Stimulated activated CD4-positive, alpha-beta T cell treated with anti-CD3 and anti-CD28 coated beads, TNF-alpha, amount 100 ng/mL, for 48 hours (primary cell): ENCODE data around the gene TBC1D14.

Source experiments
- DNase-seq, 3 donors: peaks; one replicate each; pipeline ENCODE4 v3.0.0-alpha.2; 2020; ENCODE audit warnings: low read depth in 3 of 3

TBC1D14 gene

DNA sequence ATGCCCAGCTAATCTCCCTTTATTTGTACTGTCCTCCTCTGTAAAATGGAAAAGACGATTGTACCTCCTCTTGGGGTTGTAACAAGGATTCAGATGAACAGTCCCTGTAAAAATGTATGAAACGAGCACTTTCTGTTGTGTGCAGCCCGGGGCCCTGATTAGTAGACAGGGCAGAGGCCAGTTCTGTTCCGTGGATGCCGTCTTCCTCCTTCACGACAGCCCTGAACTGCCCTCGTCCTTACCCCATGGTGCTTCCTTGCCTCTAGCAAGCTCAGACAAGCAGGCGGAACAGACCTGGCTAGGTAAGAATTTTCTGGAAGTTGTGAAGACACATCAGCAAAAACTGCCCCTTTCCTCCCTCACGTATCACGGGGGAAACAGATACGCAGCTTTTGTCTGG, 111.2 kb downstream of the TBC1D14 start:
- DNase-seq, result no peak

DNA sequence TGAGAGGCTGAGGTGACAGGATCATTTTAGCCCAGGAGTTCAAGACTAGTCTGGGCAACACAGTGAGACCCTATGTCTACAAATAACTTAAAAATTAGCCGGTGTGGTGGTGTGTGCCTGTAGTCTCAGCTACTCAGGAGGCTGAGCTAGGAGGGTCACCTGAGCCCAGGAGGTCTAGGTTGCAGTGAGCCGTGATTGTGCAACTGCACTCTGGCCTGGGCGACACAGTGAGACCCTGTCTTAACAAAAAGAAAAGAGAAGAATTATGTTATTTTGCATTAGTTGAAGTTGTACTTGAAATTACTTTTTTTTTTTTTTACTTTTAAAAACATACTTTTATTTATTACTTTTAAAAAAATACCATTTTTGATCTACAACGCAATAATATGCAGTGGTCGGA, 111.7 kb downstream of the TBC1D14 start:
- no peak for DNase-seq

DNA sequence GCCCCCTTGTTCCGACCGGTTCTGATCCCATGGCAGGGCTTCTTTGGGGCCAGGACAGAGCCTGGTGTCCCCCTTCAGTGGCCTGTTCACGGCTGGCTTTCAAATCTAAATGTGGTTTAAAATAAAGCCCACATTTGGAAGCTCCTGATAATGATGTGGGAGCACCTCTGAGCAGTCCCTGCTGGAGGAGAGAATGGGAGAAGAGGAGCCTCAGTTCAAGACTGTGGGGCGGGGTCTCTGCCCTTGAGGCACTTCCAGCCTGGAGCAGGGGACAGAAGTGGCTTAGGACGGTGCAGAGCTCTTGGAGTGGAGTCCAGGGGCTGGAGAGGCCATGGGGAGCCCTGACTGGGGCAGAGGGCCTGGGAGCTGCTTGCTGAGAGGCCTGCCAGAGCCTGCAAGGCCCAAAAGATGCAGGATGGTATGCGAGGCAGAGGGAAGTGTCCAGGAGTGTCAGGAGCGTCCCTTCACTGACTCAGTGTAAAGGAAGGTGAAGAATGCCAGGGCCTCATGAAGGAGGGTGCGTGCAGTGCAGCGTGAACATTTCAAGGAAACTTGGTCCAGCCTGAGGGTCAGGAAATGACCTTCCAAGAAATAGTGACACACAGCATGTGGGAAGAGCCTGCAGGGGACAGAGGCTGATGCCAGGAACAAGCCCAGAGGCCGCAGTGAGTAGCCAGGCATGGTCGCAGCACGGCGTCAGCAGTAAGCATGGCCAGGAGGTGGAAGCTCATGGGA, 112.5 kb downstream of the TBC1D14 start:
- DNase-seq, result no peak

DNA sequence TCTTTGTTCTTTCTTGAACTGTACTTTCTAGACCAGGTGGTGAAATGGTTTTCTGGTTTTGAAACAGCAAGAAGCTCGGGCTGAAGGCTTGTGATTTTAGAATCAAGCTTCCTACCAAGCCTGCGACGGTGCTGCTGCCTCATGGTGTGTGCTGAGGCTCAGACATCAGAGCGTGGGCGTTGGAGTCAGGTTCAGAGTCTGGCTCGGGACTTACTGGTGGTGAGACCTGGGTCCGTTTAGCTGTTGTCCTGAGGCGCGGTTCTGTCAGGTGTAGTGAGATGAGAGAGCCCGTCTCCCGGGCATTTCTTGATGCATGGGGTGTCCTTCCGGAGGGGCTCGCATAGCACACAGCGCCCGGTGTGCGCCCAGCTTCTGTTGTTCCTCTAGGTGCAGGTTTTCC, 113.9 kb downstream of the TBC1D14 start:
- DNase-seq, result no peak

DNA sequence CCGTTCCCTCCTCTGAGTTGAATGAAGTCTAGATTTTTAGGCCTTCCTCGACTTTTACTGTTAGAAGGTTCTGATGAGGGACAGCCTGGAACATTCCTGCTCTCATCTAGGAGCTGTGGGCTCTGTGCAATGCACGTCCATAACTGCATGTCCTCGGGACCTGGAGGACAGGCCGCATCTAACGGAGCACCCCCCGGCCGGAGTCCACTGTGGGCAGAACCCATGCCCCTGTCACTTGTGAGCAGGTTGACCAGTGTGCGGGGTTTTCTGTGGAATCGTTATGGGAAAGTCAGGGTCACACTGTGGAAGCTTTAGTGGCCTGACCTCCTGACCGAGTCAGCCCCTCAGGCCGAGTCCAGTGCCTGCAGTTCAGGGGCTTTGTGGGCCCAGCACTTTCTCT, 114.3 kb downstream of the TBC1D14 start:
- DNase-seq, result no peak

DNA sequence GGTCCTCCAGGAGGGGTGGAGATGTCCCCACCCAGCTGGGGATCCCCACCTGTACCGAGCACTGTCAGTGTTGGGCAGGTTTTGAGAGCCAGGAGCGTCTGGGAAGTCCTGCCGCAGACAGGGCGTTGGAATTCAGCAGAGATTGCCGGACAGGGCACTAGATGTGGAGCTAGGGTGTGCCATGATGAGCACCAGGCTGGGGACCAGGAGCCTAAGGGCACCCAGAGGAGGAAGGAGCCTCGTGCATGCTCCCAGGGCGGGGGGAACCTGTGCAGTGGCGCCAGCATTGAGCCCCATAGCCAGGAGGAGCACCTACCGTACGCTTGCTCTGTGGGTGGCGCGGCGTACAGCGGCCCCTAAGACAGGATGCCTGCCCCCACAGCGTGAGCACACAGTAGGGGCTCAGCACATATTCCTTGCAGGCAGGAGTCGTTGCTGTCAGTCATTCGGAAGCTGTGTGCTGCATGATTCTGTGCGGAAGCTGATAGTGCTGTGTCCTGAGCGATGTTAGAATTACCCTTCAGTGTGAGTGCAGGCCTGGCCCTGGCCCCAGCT, 114.8 kb downstream of the TBC1D14 start:
- no peak for DNase-seq

DNA sequence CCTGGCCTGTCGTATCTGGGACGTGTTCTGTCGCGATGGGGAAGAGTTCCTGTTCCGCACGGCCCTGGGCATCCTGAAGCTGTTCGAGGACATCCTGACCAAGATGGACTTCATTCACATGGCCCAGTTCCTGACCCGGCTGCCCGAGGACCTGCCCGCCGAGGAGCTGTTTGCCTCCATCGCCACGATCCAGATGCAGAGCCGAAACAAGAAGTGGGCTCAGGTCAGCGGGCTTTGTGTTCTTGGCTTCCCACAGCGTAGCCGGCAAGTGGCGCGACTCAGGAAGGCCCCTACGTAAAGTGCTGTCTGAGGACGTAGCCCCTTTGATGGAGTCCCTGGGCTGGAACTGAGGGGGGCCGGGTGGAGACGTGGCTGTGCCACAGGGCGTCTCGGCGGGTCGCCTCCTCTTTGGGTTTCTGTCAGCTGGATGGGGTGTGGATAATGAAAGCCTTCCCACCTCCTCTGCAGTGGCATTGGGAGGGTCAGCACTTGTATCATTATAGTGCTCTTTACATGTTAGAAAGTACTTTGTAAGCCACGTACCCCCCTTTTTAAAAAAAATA, 115.5 kb downstream of the TBC1D14 start:
- DNase-seq, result no peak

DNA sequence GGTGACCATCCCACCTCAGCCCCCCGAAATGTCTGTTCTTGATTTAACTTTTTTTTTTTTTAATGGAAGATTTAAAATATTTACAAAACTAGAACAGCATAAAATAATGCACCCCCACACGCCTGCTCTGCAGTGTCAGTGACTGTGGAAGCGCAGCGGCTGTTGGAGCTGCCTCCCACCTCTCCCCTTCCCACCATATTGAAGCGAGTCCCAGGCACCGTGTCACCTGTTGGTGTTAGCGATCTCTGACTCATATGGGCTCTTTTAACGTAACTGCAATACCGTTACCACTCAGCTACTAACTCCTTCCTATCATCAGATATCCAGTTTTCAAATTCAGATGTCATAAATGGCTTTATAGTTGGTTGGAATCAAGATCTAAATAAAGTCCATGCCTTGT, 116.5 kb downstream of the TBC1D14 start:
- no peak for DNase-seq

DNA sequence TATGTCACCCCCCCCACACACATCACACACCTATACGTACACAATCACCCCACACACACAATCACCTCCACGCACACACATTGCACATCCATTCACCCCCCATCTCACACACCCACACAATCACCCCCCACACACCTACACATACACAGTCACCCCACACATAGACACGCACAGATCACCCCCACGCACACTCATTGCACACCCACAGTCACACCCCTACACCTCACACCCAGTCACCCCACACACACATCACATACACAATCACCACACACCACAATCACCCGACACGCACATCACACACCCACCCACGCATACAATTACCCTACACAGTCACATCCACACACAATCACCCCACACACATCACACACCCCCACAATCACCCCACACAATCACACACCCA, 117.7 kb downstream of the TBC1D14 start:
- no peak for DNase-seq

DNA sequence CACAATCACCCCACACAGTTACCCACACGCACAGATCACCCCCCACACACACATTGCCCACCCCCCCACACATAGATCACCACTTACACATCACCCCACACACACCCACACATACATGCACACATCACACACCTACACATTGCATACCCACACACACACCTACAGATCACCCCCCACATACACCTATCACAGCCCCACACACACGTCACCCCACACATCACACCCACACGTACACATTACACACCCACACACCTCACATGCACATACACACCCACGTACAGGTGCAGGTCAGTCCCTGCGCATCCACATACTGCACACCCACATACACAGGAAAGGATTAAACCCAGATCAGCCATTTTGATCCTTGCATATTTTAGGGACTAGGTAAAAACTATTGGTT, 118.3 kb downstream of the TBC1D14 start:
- no peak for DNase-seq

DNA sequence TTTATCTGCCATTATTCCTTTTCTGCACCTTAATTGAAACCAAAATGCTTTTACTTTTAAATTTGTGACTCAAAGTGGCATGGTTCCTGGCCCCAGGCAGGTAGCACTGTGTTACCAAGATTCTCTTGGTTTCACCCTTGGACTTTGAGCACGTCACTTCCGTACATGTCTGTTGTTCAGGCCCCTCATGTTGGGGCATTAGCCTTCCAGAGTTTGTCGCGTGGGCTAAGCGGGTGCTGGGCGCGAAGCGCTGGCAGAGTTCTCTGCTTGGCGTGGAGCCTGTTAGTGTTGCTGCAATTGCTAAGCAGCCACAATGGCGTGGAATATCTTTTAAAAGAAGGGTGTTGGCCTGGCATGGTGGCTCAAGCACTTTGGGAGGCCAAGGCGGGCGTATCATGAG, 119.6 kb downstream of the TBC1D14 start:
- DNase-seq, result no peak

DNA sequence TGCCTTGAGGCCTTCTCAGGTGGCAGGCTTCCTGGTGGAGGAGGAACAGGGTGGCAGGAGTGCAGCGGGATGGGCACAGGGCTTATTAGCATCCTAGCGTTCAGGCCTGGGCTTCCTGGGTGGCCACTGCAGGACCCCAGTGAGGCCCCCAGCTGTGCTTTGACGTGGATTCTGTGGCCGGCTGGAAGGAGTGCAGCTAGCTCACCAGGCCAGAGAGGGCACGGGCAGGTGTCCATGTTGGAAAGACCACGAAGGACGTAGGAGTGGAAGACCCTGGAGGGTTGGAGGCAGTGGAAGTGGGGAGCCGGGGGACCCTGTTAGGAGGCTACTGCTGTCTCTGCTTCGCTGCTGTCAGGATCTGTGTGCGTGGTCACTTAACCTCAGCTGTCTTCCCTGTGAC, 120.3 kb downstream of the TBC1D14 start:
- no peak for DNase-seq

DNA sequence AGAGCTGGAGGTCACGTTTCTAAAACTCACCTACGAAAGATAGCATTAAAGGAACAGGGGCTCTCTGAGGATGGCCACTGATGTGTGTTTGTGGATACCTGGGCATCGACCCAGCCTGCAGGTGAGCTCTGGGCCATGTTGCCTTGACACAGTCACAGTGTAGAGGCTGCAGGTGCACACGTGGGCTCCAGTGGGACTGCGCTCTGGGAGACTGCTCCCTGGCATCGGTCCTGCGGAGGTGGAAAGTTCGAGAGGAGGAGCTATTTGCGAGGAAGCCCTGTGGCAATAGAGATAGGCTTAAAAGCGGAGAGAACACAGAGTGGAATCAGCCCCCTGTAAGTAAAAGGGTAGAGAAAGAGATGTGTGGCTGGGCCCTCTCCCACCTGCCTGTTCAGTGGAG, 121.2 kb downstream of the TBC1D14 start:
- no peak for DNase-seq

DNA sequence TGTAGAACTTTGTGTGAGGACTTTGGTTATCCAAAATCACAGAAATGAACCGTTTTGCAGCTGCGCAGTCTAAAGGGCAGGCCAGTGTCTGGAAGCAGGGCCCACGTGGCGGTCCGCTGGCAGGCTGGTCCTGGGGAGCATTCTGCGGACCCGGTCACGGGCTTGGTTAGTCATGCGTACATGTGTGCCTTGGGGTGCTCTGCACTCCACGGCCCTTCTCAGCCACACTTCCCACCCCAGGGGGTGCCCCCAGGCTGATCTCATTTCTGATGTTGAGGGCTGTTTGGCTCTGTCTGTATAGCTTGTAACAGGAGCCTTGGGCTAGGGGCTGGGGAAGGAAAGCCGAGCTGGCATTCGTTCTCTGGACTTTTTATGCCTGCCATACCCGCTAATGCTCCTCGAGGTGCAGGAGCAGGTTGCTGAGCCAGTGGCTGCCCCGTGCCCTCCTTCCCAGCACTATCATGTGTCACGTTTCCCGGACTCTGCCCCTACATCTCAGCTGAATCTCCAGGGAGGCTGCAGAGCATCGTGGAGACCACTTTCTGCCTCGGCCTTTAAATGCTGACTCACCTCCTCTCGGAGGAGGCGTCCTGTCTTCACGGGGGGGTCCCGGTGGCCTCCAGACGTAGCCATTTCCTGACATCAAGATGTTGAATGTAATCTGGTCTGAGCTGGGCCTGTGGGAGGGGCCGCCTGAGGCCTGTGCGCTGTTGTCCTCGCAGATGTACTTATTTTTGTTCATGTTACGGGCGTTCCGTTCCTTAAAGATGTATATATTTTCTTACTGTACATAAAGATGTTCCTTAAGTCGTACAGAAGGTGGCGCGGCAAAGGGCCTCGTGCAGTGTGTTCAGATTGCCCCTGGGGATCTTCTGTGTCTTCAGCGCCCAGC, 122.2 kb downstream of the TBC1D14 start:
- no peak for DNase-seq

DNA sequence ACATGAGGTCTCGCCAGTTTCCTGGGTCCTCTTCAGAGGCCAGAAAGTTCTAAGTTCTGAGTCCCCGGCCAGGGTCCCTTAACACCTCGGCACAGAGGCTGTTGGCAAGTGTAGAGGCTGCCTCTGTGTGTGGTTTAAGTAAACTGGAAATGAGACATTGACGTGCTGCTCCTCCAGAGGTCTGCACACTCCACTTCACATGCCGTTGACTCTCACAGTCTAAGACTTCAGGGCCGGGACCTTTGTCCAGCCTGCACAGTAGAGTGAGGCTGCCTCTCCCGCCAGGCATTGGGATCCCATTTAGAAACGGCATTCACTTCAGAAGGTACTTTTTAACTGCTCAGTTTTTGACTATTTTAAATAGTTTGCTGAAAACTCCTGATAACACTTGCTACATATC, 123.0 kb downstream of the TBC1D14 start:
- no peak for DNase-seq

DNA sequence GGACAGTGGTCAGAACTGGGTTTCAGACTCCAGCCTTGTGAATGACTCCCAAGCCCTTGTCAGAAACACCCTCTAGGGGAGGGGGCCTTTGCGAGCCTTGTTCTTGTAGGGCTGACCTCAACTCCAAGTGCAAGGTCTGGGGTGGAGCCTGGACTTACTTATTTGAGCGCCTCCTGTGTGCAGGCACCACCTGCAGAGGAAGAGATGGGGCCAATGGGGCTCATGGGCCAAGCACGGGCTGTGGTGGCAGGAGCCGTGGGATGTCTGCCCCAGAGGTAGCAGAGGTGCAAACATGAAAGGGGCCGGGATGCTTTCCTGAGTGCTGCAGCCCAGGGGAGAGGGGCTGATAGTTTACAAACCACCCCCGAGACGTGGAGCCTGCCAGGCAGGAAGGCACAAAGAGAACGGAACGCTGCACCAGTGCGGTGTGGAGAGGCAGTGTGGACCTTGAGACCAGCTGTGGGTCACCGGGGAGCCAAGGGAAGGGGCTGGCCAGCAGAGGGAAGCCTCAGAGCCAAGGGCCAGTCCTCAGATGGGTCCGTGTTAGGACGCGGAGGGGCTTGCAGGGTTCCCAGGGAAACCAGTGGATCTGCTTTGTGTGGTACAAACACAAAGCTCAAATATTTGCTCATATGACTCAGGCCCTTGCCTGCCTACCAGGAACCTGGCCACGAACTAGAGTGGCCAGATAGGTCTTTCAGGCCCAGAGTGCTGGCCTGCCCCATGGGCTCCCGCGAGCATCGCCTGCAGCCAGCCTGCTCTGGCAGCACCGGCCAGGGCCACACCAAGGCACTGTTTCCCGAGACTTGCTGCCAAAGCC, 124.8 kb downstream of the TBC1D14 start:
- DNase-seq, result no peak

DNA sequence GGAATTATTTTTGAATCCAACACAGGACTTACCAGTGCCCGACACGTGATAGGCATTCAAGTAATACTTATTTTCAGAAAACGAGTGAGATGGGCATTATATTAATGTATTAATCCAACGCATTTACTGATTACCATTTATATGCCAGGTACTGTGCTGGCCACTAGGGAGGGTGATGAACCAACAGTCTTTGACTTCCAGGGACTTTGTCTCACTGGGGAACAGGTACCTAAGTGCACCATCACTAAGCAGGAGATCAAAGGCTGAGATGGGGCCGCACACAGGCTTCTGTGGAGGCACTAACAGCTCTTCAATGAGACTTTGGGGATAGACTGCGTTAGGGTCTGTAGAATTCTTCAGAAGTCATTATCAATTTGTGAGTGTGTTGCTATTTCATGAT, 127.8 kb downstream of the TBC1D14 start:
- DNase-seq, result no peak

DNA sequence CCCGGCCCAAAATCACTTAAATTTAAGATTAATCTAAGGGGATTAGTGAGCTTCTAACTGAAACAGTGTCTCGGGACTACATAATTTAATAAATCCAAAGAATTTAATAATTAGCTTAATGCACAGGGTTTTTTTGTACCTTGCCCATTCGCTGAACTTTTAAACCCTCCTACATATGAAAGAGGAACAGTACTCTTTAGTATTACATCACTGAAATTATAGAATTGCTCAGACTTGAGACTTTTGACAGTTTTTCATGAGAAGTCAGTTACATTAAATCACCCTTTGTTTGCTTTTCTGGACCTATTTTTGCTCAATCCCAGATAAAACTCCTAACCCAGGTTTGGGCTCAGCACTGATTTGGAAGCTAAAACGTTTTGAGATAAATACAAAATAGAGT, 131.1 kb downstream of the TBC1D14 start:
- no peak for DNase-seq

DNA sequence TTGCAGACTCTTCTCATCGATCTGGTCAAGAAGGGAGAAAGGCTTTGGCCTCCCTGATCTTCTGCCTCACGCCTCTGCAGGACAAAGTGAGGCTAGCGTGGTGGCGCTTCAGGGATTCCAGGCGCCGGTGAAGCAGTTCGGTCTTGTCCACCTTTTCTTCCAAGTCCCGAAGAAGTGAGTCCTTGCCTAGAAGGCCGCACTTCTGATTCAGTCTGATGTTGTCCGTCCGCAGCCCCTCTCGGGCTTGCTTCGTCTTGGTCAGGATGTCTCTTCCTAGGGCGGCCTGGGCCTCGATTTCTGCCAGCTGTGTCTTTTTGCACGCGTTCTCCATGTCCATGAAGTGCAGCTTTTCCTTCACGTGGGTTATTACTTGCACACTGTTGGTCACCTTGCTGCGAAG, 131.6 kb downstream of the TBC1D14 start:
- DNase-seq, result no peak

DNA sequence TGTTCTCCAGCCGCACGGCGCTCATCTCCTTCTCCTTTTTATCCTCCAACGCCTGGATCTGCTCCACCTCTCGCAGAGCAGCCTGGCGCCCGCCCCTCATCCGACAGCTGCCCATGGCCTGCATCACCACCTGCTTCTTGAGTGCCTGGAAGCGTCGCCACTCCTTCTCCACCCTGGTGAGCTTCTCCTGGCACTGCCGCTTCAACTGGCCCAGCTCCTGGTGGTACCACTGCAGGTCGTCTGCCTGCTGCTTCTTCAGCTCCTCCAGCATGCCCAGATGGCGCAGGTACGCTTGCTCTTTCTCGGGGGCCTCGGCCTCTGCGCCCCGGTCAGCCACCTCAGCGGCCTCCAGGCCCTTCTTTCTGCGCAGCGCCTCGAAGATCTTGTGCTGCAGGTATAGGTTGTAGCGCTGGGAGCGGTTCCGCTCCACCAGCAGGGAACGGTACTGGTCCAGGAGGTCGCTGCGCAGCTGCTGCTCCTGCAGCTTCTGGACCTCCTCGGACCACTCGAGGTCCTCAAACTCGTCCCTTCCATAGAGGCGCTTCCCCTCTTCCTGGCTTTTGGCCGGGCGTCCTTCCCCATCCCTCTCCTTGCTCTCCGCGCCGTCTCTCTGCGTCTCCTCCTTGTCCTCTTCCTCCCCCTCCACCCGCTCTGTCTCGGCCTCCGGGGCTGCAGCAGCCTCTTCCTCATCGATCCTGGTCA, 132.3 kb downstream of the TBC1D14 start:
- DNase-seq, result no peak
